ENCODE measurements around the gene ETS2.

ETS2 gene

GRCh38 chr21:38768471-38769063 is 37.2 kb upstream of the ETS2 start:
- no peak for TF ChIP-seq POLR2AphosphoS5 (IDR thresholded peaks at IDR 0.05; ENCODE audit: low read depth)
- TF ChIP-seq, protein P1, sequence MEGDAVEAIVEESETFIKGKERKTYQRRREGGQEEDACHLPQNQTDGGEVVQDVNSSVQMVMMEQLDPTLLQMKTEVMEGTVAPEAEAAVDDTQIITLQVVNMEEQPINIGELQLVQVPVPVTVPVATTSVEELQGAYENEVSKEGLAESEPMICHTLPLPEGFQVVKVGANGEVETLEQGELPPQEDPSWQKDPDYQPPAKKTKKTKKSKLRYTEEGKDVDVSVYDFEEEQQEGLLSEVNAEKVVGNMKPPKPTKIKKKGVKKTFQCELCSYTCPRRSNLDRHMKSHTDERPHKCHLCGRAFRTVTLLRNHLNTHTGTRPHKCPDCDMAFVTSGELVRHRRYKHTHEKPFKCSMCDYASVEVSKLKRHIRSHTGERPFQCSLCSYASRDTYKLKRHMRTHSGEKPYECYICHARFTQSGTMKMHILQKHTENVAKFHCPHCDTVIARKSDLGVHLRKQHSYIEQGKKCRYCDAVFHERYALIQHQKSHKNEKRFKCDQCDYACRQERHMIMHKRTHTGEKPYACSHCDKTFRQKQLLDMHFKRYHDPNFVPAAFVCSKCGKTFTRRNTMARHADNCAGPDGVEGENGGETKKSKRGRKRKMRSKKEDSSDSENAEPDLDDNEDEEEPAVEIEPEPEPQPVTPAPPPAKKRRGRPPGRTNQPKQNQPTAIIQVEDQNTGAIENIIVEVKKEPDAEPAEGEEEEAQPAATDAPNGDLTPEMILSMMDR (IDR thresholded peaks at IDR 0.05; ENCODE audit: insufficient read depth, low read length), result no peak
- TF ChIP-seq GABPA (IDR thresholded peaks at IDR 0.05; ENCODE audit: low read depth), result no peak
- Histone ChIP-seq H3K4me3 (replicated peaks; ENCODE audit: insufficient read depth, low read length) (no peak overlapping the region), H3K27me3 (ENCODE audit: insufficient read depth, poor library complexity, severe bottlenecking) (no peaks in the 10 kb centered on the region), H3K27ac (replicated peaks) (no peak overlapping the region)
- DNase-seq (ENCODE audit: low read depth in 1 of 2, low spot score in 1 of 2), result no peak

DNA sequence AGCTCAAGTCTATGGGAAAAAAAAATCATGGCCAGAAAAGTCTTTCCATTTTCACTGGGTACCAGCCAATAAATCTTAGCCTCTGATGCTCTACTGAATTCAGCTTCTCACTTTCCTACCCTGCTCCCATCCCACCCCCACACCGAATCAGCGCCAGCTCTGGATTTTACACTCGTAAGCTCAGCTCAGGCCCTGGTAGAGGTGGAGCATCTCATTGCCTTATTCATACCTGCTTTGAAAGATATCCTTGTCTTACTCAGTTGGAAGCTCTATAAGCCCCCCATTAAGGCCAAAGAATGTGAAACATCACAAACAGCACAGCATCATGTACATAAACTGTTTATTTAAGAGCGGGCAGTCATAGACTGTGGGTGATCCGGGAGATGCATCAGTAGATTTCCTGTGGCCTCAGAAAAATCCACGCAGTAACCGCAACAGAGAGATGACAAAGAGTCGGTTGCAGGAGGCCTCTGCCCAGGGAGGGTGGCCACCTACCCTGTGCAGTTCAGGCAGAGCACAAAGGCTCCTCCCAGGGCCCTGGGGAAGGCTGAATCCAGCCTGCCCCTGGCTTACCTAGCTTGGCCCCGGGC is 36.4 kb upstream of the ETS2 start:
- DNase-seq (ENCODE audit: low read depth in 1 of 2, low spot score in 1 of 2), result no peak
- Histone ChIP-seq H3K27me3 (ENCODE audit: insufficient read depth, poor library complexity, severe bottlenecking) (no peaks in the 10 kb centered on the region), H3K4me3 (replicated peaks; ENCODE audit: insufficient read depth, low read length) (no peak overlapping the region), H3K27ac (replicated peaks) (no peak overlapping the region)
- TF ChIP-seq GABPA (IDR thresholded peaks at IDR 0.05; ENCODE audit: low read depth) (no peak), POLR2AphosphoS5 (IDR thresholded peaks at IDR 0.05; ENCODE audit: low read depth) (no peak), SPI1 (IDR thresholded peaks at IDR 0.05; ENCODE audit: borderline replicate concordance, low read depth) (no peak), REST (IDR thresholded peaks at IDR 0.05; ENCODE audit: insufficient replicate concordance, low read depth) (no peak)
- TF ChIP-seq, protein P1 (IDR thresholded peaks at IDR 0.05; ENCODE audit: insufficient read depth, low read length), result no peak

DNA sequence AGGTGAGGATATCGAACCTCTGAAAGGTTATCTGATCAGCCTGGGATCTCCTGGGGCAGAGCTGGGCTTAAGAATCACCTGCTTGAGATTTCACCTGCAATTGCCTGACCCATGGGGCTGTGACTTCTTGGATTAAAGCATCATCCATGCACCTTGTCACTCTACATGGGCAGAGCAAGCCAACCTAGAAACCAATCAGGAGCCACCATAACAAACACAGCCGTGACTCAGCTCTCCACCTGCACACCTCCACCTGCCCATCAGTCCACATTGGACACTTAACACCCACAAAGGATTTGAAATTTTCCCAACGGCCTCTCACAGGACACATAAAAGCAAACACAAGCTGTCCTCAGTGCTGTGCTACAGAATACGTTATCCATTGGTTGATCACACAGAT is 35.1 kb upstream of the ETS2 start:
- Histone ChIP-seq H3K27ac (replicated peaks) (no peak overlapping the region), H3K27me3 (ENCODE audit: insufficient read depth, poor library complexity, severe bottlenecking) (no peaks in the 10 kb centered on the region), H3K4me3 (replicated peaks; ENCODE audit: insufficient read depth, low read length) (no peak overlapping the region)
- TF ChIP-seq, protein P1 (IDR thresholded peaks at IDR 0.05; ENCODE audit: insufficient read depth, low read length), result no peak
- TF ChIP-seq SPI1 (IDR thresholded peaks at IDR 0.05; ENCODE audit: borderline replicate concordance, low read depth), result no peak
- no peak for TF ChIP-seq REST (IDR thresholded peaks at IDR 0.05; ENCODE audit: insufficient replicate concordance, low read depth)
- TF ChIP-seq POLR2AphosphoS5 (IDR thresholded peaks at IDR 0.05; ENCODE audit: low read depth), result no peak
- no peak for TF ChIP-seq GABPA (IDR thresholded peaks at IDR 0.05; ENCODE audit: low read depth)
- no peak for DNase-seq (ENCODE audit: low read depth in 1 of 2, low spot score in 1 of 2)

GRCh38 chr21:38771536-38771935 is 34.2 kb upstream of the ETS2 start:
- H3K4me3 ChIP-seq (replicated peaks; ENCODE audit: insufficient read depth, low read length), result no peak overlapping the region
- no peak for DNase-seq (ENCODE audit: low read depth in 1 of 2, low spot score in 1 of 2)
- H3K27me3 ChIP-seq (ENCODE audit: insufficient read depth, poor library complexity, severe bottlenecking), result no peaks in the 10 kb centered on the region
- TF ChIP-seq REST (IDR thresholded peaks at IDR 0.05; ENCODE audit: insufficient replicate concordance, low read depth), result no peak
- TF ChIP-seq, protein P1 (IDR thresholded peaks at IDR 0.05; ENCODE audit: insufficient read depth, low read length), result no peak
- no peak for TF ChIP-seq POLR2AphosphoS5 (IDR thresholded peaks at IDR 0.05; ENCODE audit: low read depth)
- TF ChIP-seq GABPA (IDR thresholded peaks at IDR 0.05; ENCODE audit: low read depth), result no peak
- TF ChIP-seq SPI1 (IDR thresholded peaks at IDR 0.05; ENCODE audit: borderline replicate concordance, low read depth), result no peak
- no peak overlapping the region for H3K27ac ChIP-seq (replicated peaks)
